GM11168 (cell line): Measurements from ENCODE around the gene GLIS1.

Experiments used
- in situ Hi-C: fragments of 300-500 bp; cut with MboI; formaldehyde crosslinking; loops from one replicate; pipeline ENCODE4 v1.12.0; 2022; ENCODE audit warnings: low sequenced_read_pairs; ENCODE audit not compliant: unreplicated experiment

The GLIS1 gene

DNA sequence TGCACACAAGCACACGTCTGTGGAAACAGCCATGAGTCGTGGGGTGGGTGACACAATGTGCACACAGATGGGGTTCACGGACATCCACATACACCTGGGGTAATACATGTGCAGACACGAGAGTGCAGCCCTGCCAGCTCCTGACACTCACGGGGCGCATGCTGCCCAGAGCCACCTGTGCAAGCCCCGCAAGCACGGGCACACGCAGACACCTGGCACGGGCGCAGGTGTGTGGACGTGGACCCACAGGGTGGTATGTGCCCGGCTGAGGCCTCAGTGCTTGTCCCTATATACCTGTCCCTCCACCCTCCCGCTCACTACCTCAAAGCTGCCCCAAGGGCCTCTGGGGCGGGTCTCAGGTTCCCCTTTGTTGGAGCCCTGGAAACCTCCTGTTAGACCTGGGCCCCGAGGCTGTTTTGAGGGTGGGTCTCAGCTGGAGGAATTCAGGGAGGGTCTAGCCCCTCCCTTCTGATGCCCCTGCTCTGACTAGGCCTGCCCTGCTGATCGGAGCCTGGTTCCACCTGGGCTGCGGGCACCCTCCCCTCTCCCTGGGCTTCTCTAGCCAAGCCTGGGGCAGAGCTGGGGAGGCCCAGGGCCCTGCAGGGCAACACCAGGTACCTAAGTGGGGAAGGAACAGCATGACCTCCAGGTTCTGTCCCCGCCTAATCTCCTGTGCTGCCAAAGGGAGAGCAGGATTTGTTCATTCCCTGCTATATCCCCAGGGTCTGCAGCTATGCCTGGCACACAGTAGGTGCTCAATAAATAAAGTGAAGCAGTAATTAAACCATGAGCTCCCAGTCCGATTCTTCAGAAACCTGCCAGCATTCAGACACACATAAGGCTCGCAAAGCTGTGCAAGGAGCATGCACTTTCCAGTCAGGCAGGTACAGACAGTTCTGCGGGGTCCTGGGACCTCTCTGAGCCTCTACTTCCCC lies 230.6 kb downstream of the GLIS1 start:
- in situ Hi-C loops, result no loop called here

DNA sequence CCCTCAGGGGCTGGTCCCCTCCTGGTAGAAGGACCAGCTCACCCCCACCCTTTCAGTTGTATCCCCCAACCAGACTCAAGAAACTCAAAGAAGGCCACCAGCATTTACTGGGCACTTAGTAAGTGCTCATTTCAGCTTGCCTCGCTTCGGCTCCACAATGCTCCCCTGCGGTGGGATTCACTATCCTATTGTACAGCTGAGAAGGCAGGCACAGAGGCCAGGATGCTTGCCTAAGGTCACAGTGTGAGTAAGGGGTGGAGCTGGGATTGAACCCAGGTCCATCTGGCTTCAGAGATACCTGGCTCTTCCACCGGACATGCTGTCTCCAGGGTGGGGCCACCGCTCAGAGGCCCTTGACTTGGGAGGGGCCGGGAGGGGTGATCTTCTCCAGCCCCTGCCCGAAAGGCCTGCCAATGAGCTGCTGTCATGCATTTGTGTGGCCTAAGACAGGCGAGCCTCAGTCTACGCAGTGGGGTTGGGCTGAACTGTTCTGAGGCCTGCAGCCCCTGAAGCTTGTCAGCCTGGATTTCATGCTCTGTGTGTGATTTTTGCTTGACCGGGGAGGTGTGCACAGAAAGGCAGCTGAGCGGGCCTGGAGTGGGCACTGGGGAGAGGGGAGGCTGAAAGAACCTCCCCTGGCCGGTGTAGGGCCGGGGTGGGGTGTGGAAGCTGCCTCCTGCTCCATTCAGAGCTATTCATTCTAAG lies 231.7 kb downstream of the GLIS1 start:
- in situ Hi-C loops, result no loop called here

DNA sequence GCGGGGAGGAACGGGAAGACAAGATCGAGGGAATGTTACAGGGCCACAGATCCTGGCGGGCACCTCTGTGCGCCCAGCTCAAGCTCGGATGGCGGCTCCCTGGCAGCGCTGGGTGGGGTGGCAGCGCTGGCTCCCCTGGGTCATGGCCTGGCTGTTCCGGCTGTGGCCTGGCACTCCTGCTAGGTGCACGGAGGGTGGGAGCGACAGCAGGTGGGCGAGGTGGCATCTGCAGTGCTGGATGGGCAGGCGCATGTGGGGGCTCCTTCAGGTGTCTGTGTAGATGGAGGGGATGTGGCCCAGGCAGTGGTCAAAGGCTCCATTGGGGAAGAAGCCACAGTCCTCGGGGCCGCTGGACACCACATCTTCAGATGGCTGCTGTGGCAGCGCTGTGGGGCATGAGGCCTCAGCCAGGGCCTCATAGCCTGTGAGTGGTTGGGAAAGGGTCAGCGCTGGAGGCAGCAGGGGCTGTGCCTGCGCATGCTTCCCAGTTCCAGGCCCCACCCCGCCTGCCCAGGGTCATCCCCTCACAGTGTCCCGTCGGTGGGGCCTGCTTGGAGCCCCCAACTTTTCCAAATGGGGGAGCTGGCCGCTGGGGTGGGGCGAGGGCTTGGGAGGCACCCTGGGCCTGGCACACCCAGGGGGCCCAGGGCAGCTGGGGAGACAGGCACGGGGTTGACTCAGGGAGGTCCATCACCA lies 232.5 kb downstream of the GLIS1 start:
- in situ Hi-C loops, result no loop called here

DNA sequence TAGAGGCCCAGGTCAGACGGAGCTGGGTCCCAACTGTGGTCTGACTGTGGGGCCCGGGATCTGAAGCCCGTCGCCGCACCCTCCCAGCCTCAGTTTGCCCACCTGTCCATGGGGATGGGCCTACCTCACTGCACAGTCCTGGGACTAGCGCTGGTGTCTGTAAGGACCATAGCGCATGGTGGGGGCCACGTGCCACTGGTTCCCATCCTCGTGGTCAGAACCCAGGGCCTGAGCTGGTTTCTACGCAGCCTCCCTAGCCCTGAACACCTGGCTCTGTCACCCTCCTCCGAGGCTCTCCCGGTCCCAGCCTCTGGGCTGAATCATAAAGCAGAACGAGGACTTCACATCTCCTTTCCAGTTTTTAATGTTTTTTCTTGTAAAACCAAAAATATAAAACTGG lies 233.1 kb downstream of the GLIS1 start:
- in situ Hi-C loops, result no loop called here

DNA sequence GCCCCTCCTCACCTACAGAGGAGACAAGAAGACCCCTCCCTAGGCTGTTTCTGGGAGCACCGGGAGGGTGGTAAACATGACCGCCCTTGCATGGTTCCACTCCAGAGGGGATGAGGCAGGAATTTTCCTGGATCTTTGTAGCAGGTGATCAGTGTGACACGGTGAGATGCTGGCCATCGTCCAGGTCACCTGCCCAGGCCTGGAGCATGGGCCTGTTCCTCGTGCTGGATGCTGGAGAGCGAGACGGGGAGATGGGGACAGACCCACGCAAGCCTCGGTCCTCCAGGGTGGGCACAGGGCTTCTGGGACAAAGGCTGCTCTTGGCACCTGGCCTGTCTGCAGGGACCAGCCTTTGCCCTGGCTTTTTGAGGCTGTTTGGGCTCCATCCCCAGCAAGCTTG lies 233.6 kb downstream of the GLIS1 start:
- in situ Hi-C loops, result no loop called here

DNA sequence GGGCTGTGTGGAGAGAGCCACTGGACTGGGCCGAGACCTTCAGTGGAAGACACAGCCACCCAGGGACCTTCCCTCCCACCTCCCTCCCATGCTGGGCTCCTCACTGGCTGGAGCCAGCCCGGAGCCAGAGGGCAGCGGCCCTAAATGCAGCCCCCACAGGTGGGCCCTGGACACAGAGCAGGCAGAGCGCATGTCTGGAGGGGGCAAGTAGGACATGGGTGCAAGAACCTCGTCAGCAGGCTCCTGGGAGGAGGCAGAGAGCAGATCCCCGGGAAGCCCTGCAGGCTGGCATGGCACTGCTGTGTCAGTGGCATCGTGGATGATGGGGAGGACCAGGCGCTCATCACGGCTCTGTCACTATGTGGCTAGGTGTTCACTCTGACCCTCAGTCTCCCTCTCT lies 234.1 kb downstream of the GLIS1 start:
- in situ Hi-C loops, result no loop called here

DNA sequence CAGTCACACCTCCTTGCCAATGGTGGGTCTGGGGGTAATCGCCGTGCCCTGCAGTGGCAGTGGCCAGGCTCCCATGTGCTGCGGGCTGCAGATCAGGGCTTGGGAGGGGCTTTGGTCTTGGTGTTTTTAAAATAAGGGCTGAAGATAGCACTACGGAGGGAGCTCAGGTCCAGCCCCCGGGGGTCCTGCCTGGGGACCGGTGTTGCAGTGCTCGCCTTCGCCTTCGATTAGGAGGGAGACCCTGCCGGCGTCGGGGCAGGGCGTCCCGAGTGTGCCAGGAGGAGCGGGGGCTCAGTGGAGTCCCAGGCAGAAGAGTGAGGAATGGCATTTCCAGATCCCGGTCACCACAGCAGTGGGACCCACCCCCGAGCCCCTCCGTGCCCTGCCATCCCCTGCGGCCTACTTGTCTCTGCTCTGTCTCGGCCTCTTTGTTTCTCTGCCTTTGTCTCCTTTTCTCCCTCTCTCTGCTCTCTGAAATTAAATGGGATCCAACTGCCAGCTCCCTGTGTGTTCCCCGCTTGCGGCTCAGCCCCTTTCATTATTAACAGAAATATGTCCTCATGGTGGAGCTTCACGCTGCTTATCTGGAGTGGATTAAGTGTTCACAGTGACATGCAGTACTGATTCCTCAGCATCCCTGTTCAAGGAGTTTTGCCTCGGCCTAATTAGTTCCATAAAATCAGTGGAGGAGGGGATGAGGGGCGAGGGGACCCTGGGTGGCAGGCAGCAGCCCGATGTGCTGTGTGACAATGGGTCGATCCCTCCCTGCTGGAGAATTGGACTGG lies 235.3 kb downstream of the GLIS1 start:
- in situ Hi-C loops, result no loop called here

DNA sequence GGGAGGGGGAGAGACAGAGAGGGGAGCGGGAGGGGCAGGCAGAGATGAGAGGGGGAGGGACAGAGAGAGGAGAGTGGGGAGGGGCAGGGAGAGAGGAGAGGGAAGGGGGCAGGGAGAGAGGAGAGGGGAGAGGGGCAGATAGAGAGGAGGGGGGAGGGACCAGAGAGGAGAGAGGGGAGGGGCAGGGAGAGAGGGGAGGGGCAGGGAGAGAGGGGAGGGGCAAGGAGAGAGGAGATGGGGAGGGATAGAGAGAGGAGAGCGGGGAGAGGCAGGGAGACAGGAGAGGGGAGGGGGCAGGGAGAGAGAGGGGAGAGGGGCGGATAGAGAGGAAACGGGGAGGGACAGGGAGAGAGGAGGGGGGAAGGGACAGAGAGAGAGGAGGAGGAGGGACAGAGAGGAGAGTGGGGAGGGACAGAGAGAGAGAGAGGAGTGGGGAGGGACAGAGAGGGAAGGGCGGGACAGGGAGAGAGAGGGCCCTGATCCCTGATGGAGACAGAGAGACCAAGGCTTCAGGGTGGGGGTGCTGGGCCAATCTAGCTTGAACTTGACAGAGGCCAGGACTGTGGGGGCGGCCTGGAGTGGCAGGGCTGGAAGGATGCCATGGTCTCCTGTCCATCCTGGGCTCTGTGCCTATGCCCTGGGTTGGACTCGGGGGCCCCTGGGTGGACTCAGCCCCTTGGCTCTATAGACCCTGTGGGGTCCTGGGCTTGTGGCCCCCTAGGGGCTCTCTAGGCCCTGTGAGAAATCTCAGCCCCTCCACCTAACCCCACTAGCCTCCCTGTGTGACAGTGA lies 236.1 kb downstream of the GLIS1 start:
- in situ Hi-C loops, result no loop called here

DNA sequence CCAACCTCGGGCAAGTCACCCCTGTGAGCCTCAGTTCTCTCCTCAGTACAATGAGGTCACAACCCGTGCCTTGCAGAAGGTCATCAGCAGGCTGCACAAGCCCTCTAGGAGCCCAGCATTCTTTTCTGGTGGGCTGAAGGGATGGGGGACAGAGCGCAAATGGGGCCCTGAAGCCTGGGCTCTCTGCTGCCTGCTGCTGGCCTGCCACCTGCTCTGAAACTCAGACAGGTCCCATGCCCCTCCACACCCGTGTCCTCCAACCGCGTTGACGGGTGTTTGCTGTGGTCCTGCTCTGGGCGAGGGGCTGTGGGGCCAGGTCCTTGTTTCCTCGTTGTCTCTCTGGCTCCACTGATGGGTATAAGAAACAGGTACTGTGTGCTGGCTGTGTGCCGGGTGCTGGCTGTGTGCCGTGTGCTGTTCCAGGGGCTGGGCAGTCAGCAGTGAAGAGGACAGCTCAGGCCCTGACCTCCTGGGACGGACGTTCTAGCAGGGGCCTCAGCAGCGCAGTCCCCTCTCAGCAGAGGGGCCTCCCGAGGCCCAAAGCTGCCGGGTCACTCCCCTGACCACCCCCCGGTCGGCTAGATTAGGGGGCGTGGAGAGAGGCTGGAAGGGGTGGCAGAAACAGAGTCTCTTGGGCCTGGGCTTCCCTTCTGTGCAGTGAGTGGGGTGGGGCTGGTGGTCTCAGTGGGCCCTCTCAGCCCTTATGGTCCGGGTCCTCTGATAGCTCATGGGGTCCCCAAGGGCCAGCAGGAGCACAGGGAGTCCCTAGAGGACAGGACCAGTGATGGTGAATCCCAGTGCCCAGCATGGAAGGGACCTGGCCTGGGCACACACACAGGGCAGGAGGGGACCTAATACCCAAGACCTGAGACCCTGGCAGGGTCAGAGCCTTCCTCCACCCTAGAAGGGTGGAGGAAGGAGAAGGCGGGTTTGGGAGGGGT lies 237.6 kb downstream of the GLIS1 start:
- in situ Hi-C loops, result no loop called here

DNA sequence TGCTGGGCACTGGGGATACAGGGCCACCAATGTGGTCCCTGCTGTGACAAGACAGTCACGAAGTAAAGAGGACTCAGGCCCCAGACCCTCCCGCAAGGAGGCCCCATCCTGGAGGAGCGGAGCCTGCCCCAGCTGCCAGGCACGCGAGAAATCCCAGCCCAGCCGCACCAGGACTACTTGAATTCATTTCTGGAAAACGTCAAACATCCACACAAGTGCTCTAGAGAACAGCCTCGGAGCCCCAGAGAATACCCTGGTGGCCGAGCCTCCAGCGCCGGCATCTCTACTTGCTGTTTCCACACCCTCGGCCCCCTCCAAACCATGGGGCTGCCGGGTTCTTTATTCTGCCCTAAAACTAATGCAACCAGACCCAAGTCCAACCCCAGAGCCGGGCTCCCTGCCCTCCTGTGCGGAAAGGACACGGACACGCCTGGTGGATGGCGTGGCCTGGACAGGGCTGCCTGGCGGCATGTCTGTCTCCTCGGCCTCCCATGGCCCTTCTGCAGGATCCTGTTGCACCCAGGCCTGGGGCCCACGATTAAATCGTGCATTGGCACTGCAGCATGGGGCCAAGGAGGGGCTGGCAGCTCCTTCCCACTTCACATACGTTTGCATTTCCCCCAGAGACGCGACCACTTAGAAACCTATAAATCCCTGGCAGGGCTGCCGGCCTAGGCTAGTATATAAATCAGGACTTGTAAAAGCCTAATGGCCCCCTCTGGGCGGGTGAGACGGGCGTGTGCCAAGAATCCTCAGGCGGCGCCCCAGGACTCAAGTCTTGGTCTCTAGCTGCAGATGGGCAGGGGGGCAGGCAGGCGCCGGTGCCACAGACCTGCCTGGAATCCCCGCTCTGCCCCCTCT lies 238.5 kb downstream of the GLIS1 start:
- in situ Hi-C loops, result no loop called here

DNA sequence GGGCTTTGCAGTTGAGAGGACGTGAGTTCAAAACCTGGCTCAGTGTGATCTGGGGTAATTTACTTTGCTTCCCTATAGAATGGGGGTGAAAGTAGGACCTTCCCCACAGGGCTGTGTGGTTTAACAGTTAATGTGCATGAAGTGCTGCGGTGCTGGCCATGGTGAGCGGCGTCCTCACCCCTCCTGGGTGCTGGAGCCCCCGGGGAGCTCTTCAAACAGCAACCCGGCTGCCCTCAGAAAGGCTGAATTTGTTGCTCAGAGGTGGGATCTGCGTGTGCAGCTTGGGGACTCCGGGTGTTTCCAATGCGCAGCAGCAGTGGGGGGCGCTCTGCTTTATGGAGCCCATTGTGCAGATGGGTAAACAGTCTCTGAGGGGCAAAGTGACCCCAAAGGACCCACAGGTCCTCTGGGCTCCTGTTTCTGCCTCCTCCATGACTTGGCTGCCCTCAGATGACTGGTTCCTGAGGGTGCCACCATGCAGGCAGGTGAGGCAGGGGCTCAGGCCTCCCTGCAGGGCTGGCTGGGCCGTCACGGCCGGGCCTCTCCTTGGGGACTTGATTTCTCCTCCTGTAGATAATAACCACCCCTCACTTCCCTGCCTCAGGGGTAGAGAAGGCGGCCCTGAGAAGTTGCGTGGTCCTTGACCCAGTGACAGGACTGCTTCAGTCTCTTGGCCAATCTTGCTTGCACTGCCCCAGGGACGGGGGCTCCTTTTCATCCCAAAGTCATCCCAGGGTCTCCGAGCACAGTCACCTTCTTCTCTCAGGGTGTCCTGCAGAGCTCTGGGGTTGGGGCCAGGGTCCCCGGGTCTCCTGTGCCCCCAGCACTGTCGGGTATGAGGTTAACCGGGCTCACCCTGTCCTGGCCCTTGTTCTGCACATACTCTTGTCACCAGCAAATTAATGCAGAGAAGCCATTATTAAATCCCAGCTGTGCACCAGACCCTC lies 239.4 kb downstream of the GLIS1 start:
- in situ Hi-C loops, result no loop called here

DNA sequence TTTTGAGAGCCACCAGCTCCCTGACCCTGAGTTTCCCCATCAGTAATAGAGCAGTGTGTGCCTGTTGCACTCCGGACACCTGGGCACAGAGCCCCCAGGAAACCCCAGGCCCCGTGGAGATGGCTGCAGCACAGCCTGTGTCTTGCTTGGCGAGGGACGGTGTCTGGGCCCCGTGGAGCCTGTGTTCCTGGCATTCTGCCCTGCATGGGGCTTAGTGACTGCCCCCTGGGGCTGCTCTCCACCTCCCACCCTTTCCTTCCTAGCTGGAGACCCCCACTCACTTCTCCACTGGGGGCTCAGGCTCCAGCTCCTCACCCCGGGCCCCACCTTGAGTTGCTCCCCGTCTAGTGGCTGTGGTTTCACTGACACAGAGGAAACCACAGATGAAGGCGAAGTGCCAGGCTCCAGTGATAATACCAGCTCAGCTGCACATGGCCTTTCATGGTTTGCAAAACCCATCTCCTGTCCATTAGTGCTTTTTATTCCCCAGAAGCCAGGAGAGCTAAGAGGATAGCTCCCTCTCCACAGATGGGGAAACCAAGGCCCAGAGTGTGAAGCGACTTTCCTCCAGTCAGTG lies 240.3 kb downstream of the GLIS1 start:
- in situ Hi-C loops, result no loop called here

DNA sequence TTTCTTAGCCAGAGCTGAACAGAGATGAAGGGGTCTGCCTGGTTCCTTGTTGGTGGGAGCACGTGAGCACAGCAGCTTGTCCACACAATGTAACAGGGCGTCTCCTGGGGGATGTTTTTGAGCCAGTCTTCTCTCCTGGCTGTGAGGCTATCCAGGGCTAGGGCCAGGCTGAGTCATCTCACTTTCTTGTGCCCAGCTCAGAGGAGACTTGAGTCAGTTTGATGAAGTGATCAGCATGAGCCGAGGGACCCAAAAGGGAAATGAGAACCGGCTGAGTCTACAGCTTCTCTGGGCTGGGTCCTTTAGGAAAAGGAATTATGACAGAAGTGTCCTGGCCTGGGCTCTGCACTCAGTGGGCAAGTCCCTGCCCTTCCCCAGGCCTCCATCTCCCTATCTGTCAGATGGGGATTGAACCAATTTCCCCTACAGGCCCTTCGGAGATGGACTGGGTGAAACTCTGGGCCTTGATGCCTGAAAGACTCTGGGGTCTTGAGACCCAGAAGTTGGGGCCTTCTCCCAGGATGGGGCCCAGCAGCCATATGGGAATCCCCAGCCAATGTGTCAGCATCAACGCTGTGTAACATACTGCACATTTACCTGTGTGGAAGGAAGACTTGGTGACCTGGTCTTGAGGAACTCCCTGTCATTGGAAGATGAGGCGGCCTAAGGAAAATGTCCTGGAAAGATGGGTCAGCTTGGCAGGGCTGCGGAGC lies 243.2 kb downstream of the GLIS1 start:
- in situ Hi-C loops, result no loop called here

DNA sequence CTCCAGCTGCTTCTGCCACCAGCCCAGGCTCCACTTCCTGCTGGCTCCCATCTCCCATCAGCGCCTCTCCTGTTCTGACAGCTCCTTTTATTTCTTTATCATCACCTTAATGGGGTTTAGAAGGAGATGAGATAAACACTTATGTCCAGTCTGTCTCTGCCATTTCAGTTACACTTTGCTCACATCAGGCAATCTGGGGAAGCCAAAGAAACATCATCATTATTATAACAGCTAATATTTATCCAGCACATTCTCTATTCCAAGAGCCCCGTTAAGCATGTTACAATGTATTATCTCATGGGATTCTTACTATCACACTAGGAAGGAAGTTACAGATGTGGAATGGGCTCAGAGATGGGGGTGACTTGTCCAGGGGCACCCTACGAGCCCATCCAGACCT lies 248.6 kb downstream of the GLIS1 start:
- in situ Hi-C loops, result no loop called here

DNA sequence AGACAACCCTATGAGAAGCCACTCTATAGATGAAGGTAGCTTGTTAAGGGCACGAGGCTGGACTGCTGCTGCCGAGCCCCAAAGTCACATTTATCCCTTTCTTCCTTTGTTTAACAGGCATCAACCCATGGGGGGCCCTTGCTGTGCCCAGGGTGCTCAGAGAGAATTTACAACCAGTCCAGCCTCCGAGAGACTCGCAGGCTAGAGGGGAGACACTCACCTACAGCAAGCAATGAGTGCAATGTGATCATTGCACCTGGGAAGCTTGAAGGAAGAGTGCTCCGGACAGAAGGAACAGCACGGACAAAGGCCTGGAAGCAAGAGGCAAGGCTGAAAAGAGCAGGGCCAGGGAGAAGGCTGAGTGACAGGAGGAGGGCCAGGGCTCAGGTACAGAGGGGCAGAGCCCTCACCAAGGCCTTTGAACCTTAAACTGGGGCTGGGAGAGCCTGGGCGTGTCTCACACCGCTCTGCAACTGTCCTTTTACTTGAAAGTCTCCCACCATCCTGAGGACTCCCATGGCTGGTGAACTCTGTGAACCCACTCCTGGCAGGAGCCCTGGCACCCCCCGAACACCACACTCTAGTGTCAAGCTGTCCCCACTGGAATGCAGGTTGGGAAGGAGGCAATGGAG lies 252.5 kb downstream of the GLIS1 start:
- in situ Hi-C loops, result loop anchor here (10.0 kb wide), 1 partner anchor 198 kb away; no protein-coding TSS in a partner anchor
